ENCODE measurements around the gene GAB3. TPM values are rescaled to one million over a fixed set of nuclear protein-coding genes. Genes with fewer than 3 reads are reported as not detected.

The GAB3 gene
- total RNA-seq, 1 donor = 0.43 TPM

DNA sequence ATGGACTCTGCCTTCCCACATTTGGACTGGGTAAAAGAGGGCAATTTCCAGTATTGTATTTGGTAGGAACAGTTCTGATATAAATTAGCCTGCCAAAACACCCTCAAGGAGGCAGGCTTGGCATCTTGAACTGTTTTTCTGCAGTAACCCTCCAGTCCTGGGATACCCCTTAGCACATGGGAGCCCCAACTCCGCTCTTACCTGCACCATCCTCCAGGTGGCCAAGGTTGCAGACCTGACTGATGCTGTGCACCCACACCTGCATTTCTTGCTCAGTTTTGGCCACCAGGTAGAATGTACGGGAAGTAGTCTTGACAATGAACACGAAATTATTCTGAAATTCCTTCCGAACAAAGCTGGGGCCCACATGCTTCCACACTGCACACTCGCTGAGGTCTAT lies 35.1 kb downstream of the GAB3 start:
- TF ChIP-seq, protein P1, sequence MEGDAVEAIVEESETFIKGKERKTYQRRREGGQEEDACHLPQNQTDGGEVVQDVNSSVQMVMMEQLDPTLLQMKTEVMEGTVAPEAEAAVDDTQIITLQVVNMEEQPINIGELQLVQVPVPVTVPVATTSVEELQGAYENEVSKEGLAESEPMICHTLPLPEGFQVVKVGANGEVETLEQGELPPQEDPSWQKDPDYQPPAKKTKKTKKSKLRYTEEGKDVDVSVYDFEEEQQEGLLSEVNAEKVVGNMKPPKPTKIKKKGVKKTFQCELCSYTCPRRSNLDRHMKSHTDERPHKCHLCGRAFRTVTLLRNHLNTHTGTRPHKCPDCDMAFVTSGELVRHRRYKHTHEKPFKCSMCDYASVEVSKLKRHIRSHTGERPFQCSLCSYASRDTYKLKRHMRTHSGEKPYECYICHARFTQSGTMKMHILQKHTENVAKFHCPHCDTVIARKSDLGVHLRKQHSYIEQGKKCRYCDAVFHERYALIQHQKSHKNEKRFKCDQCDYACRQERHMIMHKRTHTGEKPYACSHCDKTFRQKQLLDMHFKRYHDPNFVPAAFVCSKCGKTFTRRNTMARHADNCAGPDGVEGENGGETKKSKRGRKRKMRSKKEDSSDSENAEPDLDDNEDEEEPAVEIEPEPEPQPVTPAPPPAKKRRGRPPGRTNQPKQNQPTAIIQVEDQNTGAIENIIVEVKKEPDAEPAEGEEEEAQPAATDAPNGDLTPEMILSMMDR (IDR thresholded peaks at IDR 0.05; ENCODE audit: insufficient read depth, low read depth, low read length) = peak; percentile 10
- no peak for DNase-seq (ENCODE audit: low read depth)
- no peak overlapping the region for H3K4me3 ChIP-seq (ENCODE audit: low read depth, low read length)

DNA sequence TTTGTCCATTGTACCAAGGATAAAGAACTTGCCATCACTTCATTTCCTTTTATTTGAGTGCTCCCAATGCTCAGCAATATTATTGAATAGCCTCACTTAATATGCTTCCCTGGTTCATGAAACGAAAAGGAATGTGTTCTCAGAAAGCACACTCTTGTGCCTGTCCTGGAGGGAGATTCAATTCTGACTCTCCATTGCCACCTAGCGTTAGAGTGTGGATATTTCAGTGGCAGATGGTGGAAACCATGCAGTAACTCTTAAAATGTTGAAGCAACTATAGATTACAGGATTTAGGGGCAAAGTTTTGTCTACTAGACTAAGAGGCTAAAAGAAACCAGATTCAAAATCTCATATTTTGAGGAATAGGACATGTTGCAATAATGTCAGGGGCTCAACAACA lies 36.0 kb downstream of the GAB3 start:
- TF ChIP-seq, protein P1 (IDR thresholded peaks at IDR 0.05; ENCODE audit: insufficient read depth, low read depth, low read length) = peak; percentile 73
- no peak overlapping the region for H3K4me3 ChIP-seq (ENCODE audit: low read depth, low read length)
- DNase-seq (ENCODE audit: low read depth) = peak; percentile 54

DNA sequence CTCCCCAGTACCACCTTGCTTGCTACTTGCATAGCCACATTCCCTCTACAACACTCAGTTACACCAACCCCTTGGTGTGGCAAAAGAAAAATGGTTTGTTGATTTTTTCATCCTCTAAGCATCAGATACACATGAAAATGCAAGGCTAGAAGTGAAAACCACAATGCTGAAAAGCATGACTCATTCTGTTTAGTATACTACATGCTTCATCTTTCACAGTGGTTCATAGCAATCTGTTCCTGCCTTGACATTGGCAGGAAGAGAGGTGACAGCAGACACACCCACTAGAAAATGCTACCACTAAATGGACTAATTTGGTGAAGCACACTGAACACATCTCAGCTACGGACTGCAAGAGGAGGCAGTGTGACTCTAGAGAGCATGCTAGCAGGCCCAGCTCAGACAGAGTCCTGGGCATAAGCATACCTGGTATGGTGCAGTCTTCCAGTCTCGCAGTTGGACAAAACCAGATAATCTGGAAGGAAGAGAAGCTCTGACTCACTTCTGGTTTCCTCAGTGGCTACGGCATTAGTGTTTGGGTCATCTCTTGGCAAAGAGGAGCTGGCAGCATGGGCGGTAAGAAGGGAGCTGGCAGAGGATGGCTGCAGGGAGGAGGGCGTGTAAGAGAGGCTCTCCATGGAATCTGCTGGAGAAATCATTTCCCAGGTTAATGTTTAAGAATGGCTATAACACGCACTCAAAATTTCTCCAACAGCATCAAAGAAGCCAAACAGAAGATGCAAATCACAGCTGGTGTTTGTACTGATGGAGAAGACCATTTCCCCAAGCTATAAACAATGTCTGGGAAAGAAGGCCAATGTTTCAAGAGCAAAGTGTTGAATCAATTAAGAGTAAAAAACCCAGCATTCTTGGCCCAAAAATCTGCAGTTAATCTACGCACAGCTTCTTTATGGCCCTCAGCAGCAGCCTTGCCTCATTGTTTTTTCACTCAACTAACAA lies 37.8 kb downstream of the GAB3 start:
- peak; percentile 66 for DNase-seq (ENCODE audit: low read depth)
- TF ChIP-seq, protein P1 (IDR thresholded peaks at IDR 0.05; ENCODE audit: insufficient read depth, low read depth, low read length) = no peak
- no peak overlapping the region for H3K4me3 ChIP-seq (ENCODE audit: low read depth, low read length)

DNA sequence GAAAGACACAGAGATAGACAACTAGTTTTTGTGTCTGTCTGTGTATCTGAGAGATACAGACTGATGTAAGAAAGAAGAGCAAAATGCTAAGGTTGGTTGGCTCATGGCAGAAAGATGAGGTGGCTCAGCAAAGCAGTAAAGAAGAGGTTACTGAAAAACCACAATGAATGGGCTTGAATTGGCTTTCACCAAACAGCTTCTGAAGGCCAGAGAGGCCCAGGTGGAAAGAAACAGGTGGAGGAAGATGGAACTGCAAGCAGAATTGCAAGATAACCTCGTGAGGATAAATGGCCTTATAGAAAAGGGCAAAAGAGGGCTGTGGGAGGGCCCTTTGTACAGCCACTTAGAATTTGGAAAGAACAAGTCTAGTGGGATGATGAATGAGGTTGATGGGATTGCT lies 39.6 kb downstream of the GAB3 start:
- TF ChIP-seq, protein P1 (IDR thresholded peaks at IDR 0.05; ENCODE audit: insufficient read depth, low read depth, low read length) = no peak
- no peak overlapping the region for H3K4me3 ChIP-seq (ENCODE audit: low read depth, low read length)
- no peak for DNase-seq (ENCODE audit: low read depth)

DNA sequence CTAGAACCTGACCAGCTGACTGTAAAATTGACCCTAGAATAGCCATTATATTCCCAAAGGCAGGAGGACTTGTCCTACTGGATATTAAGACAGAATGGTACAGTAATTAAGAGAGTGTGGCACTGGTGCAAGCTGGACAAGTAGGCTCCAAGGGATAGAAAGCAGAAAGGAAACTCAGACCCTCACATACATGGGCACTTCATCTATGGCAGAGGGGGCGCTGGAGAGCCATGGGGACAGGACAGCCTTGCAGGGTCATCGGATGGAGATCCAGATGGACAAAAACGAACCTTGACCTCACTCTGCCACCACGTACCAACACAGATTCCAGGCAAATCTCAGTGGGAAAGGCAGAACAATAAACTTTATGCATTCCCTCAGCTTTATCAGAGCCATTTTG lies 40.6 kb downstream of the GAB3 start:
- H3K4me3 ChIP-seq (ENCODE audit: low read depth, low read length) = no peak overlapping the region
- no peak for DNase-seq (ENCODE audit: low read depth)
- TF ChIP-seq, protein P1 (IDR thresholded peaks at IDR 0.05; ENCODE audit: insufficient read depth, low read depth, low read length) = no peak

DNA sequence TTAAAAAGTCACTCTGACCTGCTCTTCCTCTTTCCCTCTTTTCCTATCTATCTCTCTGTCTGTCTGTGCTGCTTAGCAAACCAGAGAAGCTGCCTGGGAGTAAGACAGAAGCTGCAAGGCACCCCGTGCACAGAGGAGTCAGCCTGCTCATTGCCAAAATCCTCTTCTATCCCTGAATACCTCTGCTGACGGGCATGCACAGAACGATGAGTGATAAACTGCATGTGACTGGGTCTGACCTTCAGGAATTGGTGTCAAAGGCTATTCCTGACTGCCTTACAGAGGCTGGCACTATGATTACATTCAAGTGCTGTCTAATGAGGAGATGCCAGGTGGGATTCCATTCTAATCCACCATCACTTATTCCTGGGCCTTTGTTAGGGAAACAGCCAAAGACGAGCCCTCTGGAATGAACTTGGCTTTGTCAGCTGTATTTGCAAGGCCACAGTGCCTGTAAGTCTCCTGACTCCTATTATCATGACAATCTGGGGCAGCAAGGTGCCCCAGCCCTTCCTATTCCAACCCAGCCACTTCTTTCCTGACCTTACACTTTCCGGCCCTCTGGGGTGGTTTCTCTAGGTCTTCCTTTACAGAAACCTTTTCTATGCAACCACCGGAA lies 52.1 kb downstream of the GAB3 start:
- H3K4me3 ChIP-seq (ENCODE audit: low read depth, low read length) = no peak overlapping the region
- no peak for DNase-seq (ENCODE audit: low read depth)
- TF ChIP-seq, protein P1 (IDR thresholded peaks at IDR 0.05; ENCODE audit: insufficient read depth, low read depth, low read length) = no peak

Data from fibroblast of villous mesenchyme (primary cell).